K562 (cell line): Measurements from ENCODE around the gene MEIS1. TPM values are rescaled to one million over a fixed set of nuclear protein-coding genes. Genes with fewer than 3 reads are reported as not detected.

Source experiments
- ATAC-seq: fragments of 200-7000 bp; cut with Tn5 transposase; 3 replicates; pipeline ENCODE4 v1.9.1; 2020; ENCODE audit warnings: moderate library complexity
- BruUV-seq: library from RNA; stranded (reverse); fragments of 400-500 nt; replicated peaks from 2 replicates; lab custom pipeline; 2021; lab: Mats Ljungman, UMichigan
- CTCF ChIA-PET: fragments of 300-600 bp; formaldehyde crosslinking; extraction: SDS; loops from one replicate; lab custom pipeline; 2021; ENCODE audit warnings: low intra/inter-chr PET ratio; lab: Yijun Ruan, JAX
- POLR2A ChIA-PET: fragments of 300-600, 350-650 bp; sonication (Branson Sonifier 250); formaldehyde crosslinking; extraction: SDS; loops from one replicate; lab custom pipeline; 2021; ENCODE audit warnings: antibody characterized with exemption, inconsistent platforms; lab: Yijun Ruan, JAX
- DNase-seq, 4 experiments: peaks; one replicate each; pipeline versions ENCODE4 v3.0.0 to v3.0.0-alpha.2; 2011 to 2018; ENCODE audit warnings: low spot score in 3 of 4, mixed read lengths in 3 of 4; ENCODE audit errors: extremely low read depth in 1 of 4
- FAIRE-seq: peaks from 2 replicates; lab custom pipeline; 2011; peaks lifted over from hg19 to GRCh38; lab: Jason Lieb, UNC
- H2AFZ ChIP-seq: 2 replicates; pipeline ENCODE4 v1.6.0; 2011; ENCODE audit warnings: low read depth, low read length, control low read depth, inconsistent platforms
- H3K27ac ChIP-seq: fragments of 200-600 bp; 3 replicates; pipeline ENCODE4 v1.8.0; 2011; ENCODE audit warnings: low read depth, mild to moderate bottlenecking, control low read depth, inconsistent platforms, low read length, moderate library complexity, mixed read lengths; ENCODE audit errors: extremely low read depth
- H3K27me3 ChIP-seq, 2 experiments: fragments of 300-600 bp in 1 of 2; 2 replicates in 1 of 2; 3 replicates in 1 of 2; pipeline versions ENCODE4 v1.6.0 to v1.8.0; 2011; ENCODE audit warnings: inconsistent platforms in 2 of 2, low read length in 2 of 2, mild to moderate bottlenecking in 1 of 2, mixed read lengths in 1 of 2, moderate library complexity in 1 of 2; ENCODE audit not compliant: control insufficient read depth in 2 of 2, insufficient read depth in 2 of 2
- H3K36me3 ChIP-seq: fragments of 300-600 bp; 3 replicates; pipeline ENCODE4 v1.8.0; 2011; ENCODE audit warnings: mild to moderate bottlenecking, low read length, inconsistent platforms; ENCODE audit not compliant: control insufficient read depth, insufficient read depth
- H3K4me1 ChIP-seq, 2 experiments: fragments of 200-600 bp in 1 of 2; replicated peaks in 1 of 2; 2 replicates in 1 of 2; 3 replicates in 1 of 2; pipeline versions ENCODE4 v1.5.1 to v1.8.0; 2011; ENCODE audit warnings: inconsistent platforms in 2 of 2, low read length in 2 of 2, mild to moderate bottlenecking in 1 of 2, mixed read lengths in 1 of 2, moderate library complexity in 1 of 2; ENCODE audit not compliant: control insufficient read depth in 2 of 2, insufficient read depth in 2 of 2
- H3K4me2 ChIP-seq: 2 replicates; pipeline ENCODE4 v1.6.1; 2011; ENCODE audit warnings: low read length, control low read depth, inconsistent platforms, mixed read lengths; ENCODE audit not compliant: insufficient read depth
- H3K4me3 ChIP-seq: fragments of 200-600 bp; sonication (generic), shearing (Covaris generic); 2 replicates; pipeline ENCODE4 v1.5.1; 2016; ENCODE audit warnings: control low read depth, inconsistent platforms
- H3K79me2 ChIP-seq: fragments of 200-600 bp; 3 replicates; pipeline ENCODE4 v1.8.0; 2011; ENCODE audit warnings: low read length, inconsistent platforms; ENCODE audit not compliant: control insufficient read depth, insufficient read depth
- H3K9ac ChIP-seq, 2 experiments: 2 replicates each; pipeline versions ENCODE4 v1.6.0 to v1.6.1; 2011; ENCODE audit warnings: low read depth in 2 of 2, low read length in 2 of 2, control low read depth in 1 of 2, inconsistent platforms in 1 of 2, mild to moderate bottlenecking in 1 of 2, mixed read lengths in 1 of 2; ENCODE audit not compliant: insufficient read depth in 1 of 2
- H3K9me1 ChIP-seq: one replicate; pipeline ENCODE4 v1.6.0; 2011; ENCODE audit warnings: inconsistent platforms, mild to moderate bottlenecking, low read length, moderate library complexity; ENCODE audit not compliant: control insufficient read depth, insufficient read depth
- H3K9me3 ChIP-seq: replicated peaks from 2 replicates; pipeline ENCODE4 v1.5.1; 2011; ENCODE audit warnings: low read depth, low read length, inconsistent platforms; ENCODE audit not compliant: control insufficient read depth, insufficient read depth
- H4K20me1 ChIP-seq: replicated peaks from 2 replicates; pipeline ENCODE4 v1.6.1; 2011; ENCODE audit warnings: low read length, inconsistent platforms, mixed read lengths; ENCODE audit not compliant: control insufficient read depth, insufficient read depth
- C11orf30 ChIP-seq: fragments of 450-650 bp; IDR thresholded peaks from 2 replicates; pipeline ENCODE4 v1.6.1; 2016; ENCODE audit warnings: low read depth, mild to moderate bottlenecking
- ID3 ChIP-seq, 2 experiments: fragments of 250-450 bp in 1 of 2; fragments of 450-650 bp in 1 of 2; sonication (Bioruptor Pico) in 1 of 2; IDR thresholded peaks; 2 replicates each; pipeline versions ENCODE4 v1.6.1 to v1.8.0; 2016 to 2021; ENCODE audit warnings: mild to moderate bottlenecking in 2 of 2, moderate library complexity in 2 of 2, missing compliant biosample characterization in 1 of 2, missing genetic modification characterization in 1 of 2
- MAFG ChIP-seq: fragments of 450-650 bp; conservative IDR thresholded peaks from 2 replicates; pipeline ENCODE4 v1.6.1; 2016; ENCODE audit warnings: missing genetic modification characterization, missing compliant biosample characterization
- MTA1 ChIP-seq: fragments of 450-650 bp; IDR thresholded peaks from 2 replicates; pipeline ENCODE4 v1.6.1; 2017; ENCODE audit warnings: borderline replicate concordance
- NR2C1 ChIP-seq, 2 experiments: fragments of 450-650 bp; IDR thresholded peaks; 2 replicates each; pipeline ENCODE4 v1.6.1; 2017; ENCODE audit warnings: mild to moderate bottlenecking in 2 of 2, antibody characterized with exemption in 1 of 2, inconsistent platforms in 1 of 2, missing compliant biosample characterization in 1 of 2, missing genetic modification characterization in 1 of 2
- NR2C2 ChIP-seq, 2 experiments: fragments of 200-800 bp in 1 of 2; sonication (Bioruptor generic) in 1 of 2; sonication (generic) in 1 of 2; formaldehyde crosslinking in 1 of 2; IDR thresholded peaks; 2 replicates each; pipeline versions ENCODE4 v1.6.1 to v1.8.0; 2016 to 2022; ENCODE audit warnings: mild to moderate bottlenecking in 1 of 2, missing compliant biosample characterization in 1 of 2, missing genetic modification characterization in 1 of 2, missing genetic modification reagents in 1 of 2
- TAF15 ChIP-seq: fragments of 200-400 bp; formaldehyde crosslinking; IDR thresholded peaks from 2 replicates; pipeline ENCODE4 v1.6.1; 2017; ENCODE audit warnings: mild to moderate bottlenecking, low read depth, low read length, moderate library complexity
- ZNF316 ChIP-seq: fragments of 450-650 bp; IDR thresholded peaks from 2 replicates; pipeline ENCODE4 v1.6.1; 2016
- WGBS: fragments of 100-300 bp; shearing (Covaris generic); methylation state at CpG from one replicate; pipeline ENCODE4 v1.1.6; 2016; ENCODE audit warnings: low coverage, mixed read lengths; ENCODE audit not compliant: insufficient coverage; ENCODE audit errors: missing lambda C conversion rate; 5-methylcytosine and 5-hydroxymethylcytosine counted together
- in situ Hi-C: fragments of 300-500 bp; cut with MboI; formaldehyde crosslinking; loops from 4 replicates; pipeline ENCODE4 v1.15.0; 2018; ENCODE audit warnings: inconsistent platforms, mixed read lengths
- intact Hi-C: fragments of 100-400 bp; cut with micrococcal nuclease; formaldehyde crosslinking; loops from 2 replicates; pipeline ENCODE4 v1.14.2; 2022
- polyA plus RNA-seq, 8 experiments: library from polyadenylated mRNA; depleted of rRNA in 4 of 8; stranded (reverse) in 5 of 8; unstranded in 3 of 8; fragments of >200 nt; fragmentation: Nextera tagmentation in 2 of 8; fragmentation: Illumina TruSeq in 1 of 8; extraction: Ambion mirVana in 2 of 8; extraction: Trizol in 1 of 8; gene quantifications; 2 replicates each; pipeline versions ENCODE4 v1.2.1 to v1.2.3, GENCODE V29; 2011 to 2014; ENCODE audit warnings: inconsistent platforms in 1 of 8, missing spikeins in 1 of 8
- total RNA-seq, 7 experiments: library from RNA; depleted of rRNA in 6 of 7; stranded (reverse); fragments of >200 nt in 6 of 7; fragmentation: Illumina TruSeq in 2 of 7; extraction: Trizol in 2 of 7; gene quantifications; 2 replicates each; pipeline versions ENCODE4 v1.2.1 to v1.2.3, GENCODE V29; 2011 to 2021; ENCODE audit warnings: low replicate concordance in 1 of 7

MEIS1 gene
- total and polyA plus RNA-seq, 9 of the 15 experiments (the other 6 are each of a cell fraction or from before 2014, with no cell fraction given) = 2.3 to 9.0 (median 5.9) TPM

GRCh38 chr2:66464930-66465637 lies 30.2 kb downstream of the MEIS1 start:
- Histone ChIP-seq H3K4me3 (no peak overlapping the region), H3K79me2 (no peaks in the 10 kb centered on the region), H3K9me1 (no peaks in the 10 kb centered on the region), H3K27me3 (no peaks in the 10 kb centered on the region), H2AFZ (peak overlapping the region; percentile 41; the same call in 1 of the 2 replicates), H3K36me3 (no peaks in the 10 kb centered on the region), H4K20me1 (no peaks in the 10 kb centered on the region), H3K9ac (0 out of 4 replicates have a peak overlapping the region, but pooled peaks of 1 of the 2 experiments have one; percentile 0), H3K9me3 (no peaks in the 10 kb centered on the region), H3K27ac (peak overlapping the region; percentile 22; the same call in 2 of the 3 replicates), H3K4me2 (no peak overlapping the region), H3K4me1 (peaks cover 0 to 23% of the 10 kb centered on the region in 2 experiments; a peak in 4 of 5 replicates)
- intact Hi-C loops = no loop called here
- BruUV-seq = no TSS peak
- 33% methylated on average over 4 of the region's 4 CpGs for WGBS
- ChIA-PET POLR2A (interaction anchor here (1.2 to 1.6 kb wide), 3 partner anchors 9 to 28 kb away, joined by 3 to 4 read pairs (median 3); no protein-coding TSS in a partner anchor), CTCF (no interaction called here)
- TF ChIP-seq MTA1 = no peak
- TF ChIP-seq ZNF316 = peak; percentile 78
- TF ChIP-seq ID3 (CRISPR knock-in tag; IDR thresholded peaks at IDR 0.05) = no peak
- 0 out of 2 replicates have a peak, but pooled peaks have one; percentile 34 for TF ChIP-seq ID3 (tag; IDR thresholded peaks at IDR 0.05)
- peak; percentile 61; the same call in 1 of the 2 replicates for TF ChIP-seq C11orf30
- TF ChIP-seq TAF15 = no peak
- TF ChIP-seq NR2C2 (CRISPR knock-in tag; IDR thresholded peaks at IDR 0.05) = no peak
- peak; percentile 74 for TF ChIP-seq NR2C2 (tag; IDR thresholded peaks at IDR 0.05)
- peak; percentile 80 for TF ChIP-seq NR2C1 (IDR thresholded peaks at IDR 0.05)
- peak; percentile 86 for TF ChIP-seq NR2C1 (tag; IDR thresholded peaks at IDR 0.05)
- 0 out of 2 replicates have a peak, but pooled peaks have one; percentile 37 for TF ChIP-seq MAFG (tag)
- DNase-seq (peak in 1 of 4 experiments; percentile 36), FAIRE-seq (peak; percentile 66), ATAC-seq (peak; percentile 63)
- in situ Hi-C loops = no loop called here
